SK-N-SH treated with all-trans-retinoic acid at 6 μM for 48 hours (cell line): ENCODE results near the gene ATP11A.

ENCODE experiments used
- GLIS3 ChIP-seq: fragments of 250-450 bp; sonication (Bioruptor Pico); IDR thresholded peaks from 2 replicates; pipeline ENCODE4 v1.5.0; 2020; ENCODE audit warnings: mild to moderate bottlenecking, moderate library complexity
- PATZ1 ChIP-seq: fragments of 250-450 bp; sonication (Bioruptor Pico); IDR thresholded peaks from 2 replicates; pipeline ENCODE4 v1.8.0; 2020; ENCODE audit warnings: mild to moderate bottlenecking, moderate library complexity, borderline replicate concordance
- RARB ChIP-seq: fragments of 250-450 bp; sonication (Bioruptor Pico); IDR thresholded peaks from 2 replicates; pipeline ENCODE4 v1.8.0; 2021; ENCODE audit warnings: mild to moderate bottlenecking, moderate library complexity
- TCF4 ChIP-seq: fragments of 250-450 bp; sonication (Bioruptor Pico); IDR thresholded peaks from 2 replicates; pipeline ENCODE4 v1.8.0; 2021; ENCODE audit warnings: mild to moderate bottlenecking, moderate library complexity, borderline replicate concordance
- ZFP3 ChIP-seq: fragments of 250-450 bp; sonication (Bioruptor Pico); IDR thresholded peaks from 2 replicates; pipeline ENCODE4 v1.5.0; 2020; ENCODE audit warnings: mild to moderate bottlenecking, moderate library complexity
- ZFP30 ChIP-seq: fragments of 450-650 bp; formaldehyde crosslinking; IDR thresholded peaks from 2 replicates; pipeline ENCODE4 v1.5.0; 2022; ENCODE audit warnings: mild to moderate bottlenecking, moderate library complexity
- ZNF565 ChIP-seq: fragments of 450-650 bp; formaldehyde crosslinking; conservative IDR thresholded peaks from 2 replicates; pipeline ENCODE4 v1.5.0; 2020; ENCODE audit warnings: low read depth, mild to moderate bottlenecking, moderate library complexity
- TF ChIP-seq, protein P1 (sequence below): fragments of 250-450 bp; sonication (Bioruptor Pico); IDR thresholded peaks from 2 replicates; pipeline ENCODE4 v1.5.1; 2020; ENCODE audit warnings: low read depth, mild to moderate bottlenecking, moderate library complexity

- TF ChIP-seq TCF4 (no peak), RARB (CRISPR knock-in tag) (no peak), PATZ1 (CRISPR knock-in tag) (no peak), ZFP30 (CRISPR knock-in tag) (no peak), ZNF565 (no peak), ZFP3 (CRISPR knock-in tag) (no peak), GLIS3 (CRISPR knock-in tag) (no peak)
- TF ChIP-seq, protein P1, sequence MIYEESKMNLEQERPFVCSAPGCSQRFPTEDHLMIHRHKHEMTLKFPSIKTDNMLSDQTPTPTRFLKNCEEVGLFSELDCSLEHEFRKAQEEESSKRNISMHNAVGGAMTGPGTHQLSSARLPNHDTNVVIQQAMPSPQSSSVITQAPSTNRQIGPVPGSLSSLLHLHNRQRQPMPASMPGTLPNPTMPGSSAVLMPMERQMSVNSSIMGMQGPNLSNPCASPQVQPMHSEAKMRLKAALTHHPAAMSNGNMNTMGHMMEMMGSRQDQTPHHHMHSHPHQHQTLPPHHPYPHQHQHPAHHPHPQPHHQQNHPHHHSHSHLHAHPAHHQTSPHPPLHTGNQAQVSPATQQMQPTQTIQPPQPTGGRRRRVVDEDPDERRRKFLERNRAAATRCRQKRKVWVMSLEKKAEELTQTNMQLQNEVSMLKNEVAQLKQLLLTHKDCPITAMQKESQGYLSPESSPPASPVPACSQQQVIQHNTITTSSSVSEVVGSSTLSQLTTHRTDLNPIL (CRISPR knock-in tag), result no peak
These were observed 215.2 kb downstream of the ATP11A start for GRCh38 chr13:112905086-112905485.
